Activated CD4-positive, alpha-beta memory T cell treated with anti-CD3 and anti-CD28 coated beads, Interleukin-2, amount 10 ng/mL, durations not matched to agents 7 days and 5 days (primary cell): ENCODE results near the gene CCR7. TPM values are rescaled to one million over a fixed set of nuclear protein-coding genes. Genes with fewer than 3 reads are reported as not detected.

Experiments
- CTCF ChIA-PET: fragments of 350-600 bp; sonication (Branson Sonifier 250); formaldehyde crosslinking; loops from one replicate; lab custom pipeline; 2021; ENCODE audit warnings: antibody characterized with exemption, inconsistent platforms; lab: Charles Lee
- POLR2A ChIA-PET: fragments of 350-600 bp; sonication (Branson Sonifier 250); formaldehyde crosslinking; loops from one replicate; lab custom pipeline; 2021; ENCODE audit warnings: antibody characterized with exemption; lab: Charles Lee
- DNase-seq: peaks from one replicate; pipeline ENCODE4 v3.0.0-alpha.2; 2020
- H3K27ac Mint-ChIP-seq: one replicate; pipeline ENCODE4 v1.8.0; 2021; ENCODE audit warnings: mild to moderate bottlenecking, mixed read lengths
- H3K27me3 Mint-ChIP-seq: one replicate; pipeline ENCODE4 v1.8.0; 2021; ENCODE audit warnings: mixed read lengths
- H3K36me3 Mint-ChIP-seq: one replicate; pipeline ENCODE4 v1.8.0; 2021; ENCODE audit warnings: low read depth, mixed read lengths
- H3K4me1 Mint-ChIP-seq: one replicate; pipeline ENCODE4 v1.8.0; 2021; ENCODE audit warnings: mixed read lengths
- H3K4me3 Mint-ChIP-seq: one replicate; pipeline ENCODE4 v1.8.0; 2021; ENCODE audit warnings: mild to moderate bottlenecking, mixed read lengths
- H3K9me3 Mint-ChIP-seq: one replicate; pipeline ENCODE4 v1.8.0; 2021; ENCODE audit warnings: mixed read lengths
- total RNA-seq, 2 experiments: library from RNA; stranded (reverse); gene quantifications; one replicate each; pipeline ENCODE4 v1.2.3, GENCODE V29; 2021

CCR7 gene
- total RNA-seq, 2 experiments from 2014 or later, result 43.3 to 44.6 TPM

GRCh38 chr17:40524243-40524965 is 40.9 kb downstream of the CCR7 start:
- H3K27me3 Mint-ChIP-seq, result peaks cover 8% of the 10 kb centered on the region
- POLR2A ChIA-PET, result interaction anchor here (0.9 to 1.6 kb wide), 4 partner anchors 11 to 44 kb away, joined by 3 to 6 read pairs (median 5); no protein-coding TSS in a partner anchor
- peaks cover 68% of the 10 kb centered on the region for H3K4me1 Mint-ChIP-seq
- H3K9me3 Mint-ChIP-seq, result peaks cover 30% of the 10 kb centered on the region
- peaks cover 77% of the 10 kb centered on the region for H3K36me3 Mint-ChIP-seq
- no peak overlapping the region for H3K4me3 Mint-ChIP-seq
- no peak for DNase-seq
- H3K27ac Mint-ChIP-seq, result no peak overlapping the region
- CTCF ChIA-PET, result interaction anchor here (1.0 to 3.0 kb wide), 2 partner anchors 8 to 48 kb away, joined by 3 to 18 read pairs; no protein-coding TSS in a partner anchor

- DNase-seq, result no peak
- H3K27me3 Mint-ChIP-seq, result peaks cover 6% of the 10 kb centered on the region
- POLR2A ChIA-PET, result interaction anchor here (1.2 to 1.4 kb wide), 3 partner anchors 9 to 105 kb away, joined by 3 to 5 read pairs (median 5); partner anchors contain the start of gene TOP2A
- H3K27ac Mint-ChIP-seq, result no peak overlapping the region
- CTCF ChIA-PET, result interaction anchor here (3.0 kb wide), 1 partner anchor 10 kb away, joined by 18 read pairs; no protein-coding TSS in a partner anchor
- H3K36me3 Mint-ChIP-seq, result peaks cover 92% of the 10 kb centered on the region
- H3K4me1 Mint-ChIP-seq, result peaks cover 70% of the 10 kb centered on the region
- H3K4me3 Mint-ChIP-seq, result no peak overlapping the region
- H3K9me3 Mint-ChIP-seq, result peaks cover 30% of the 10 kb centered on the region
Observed at GRCh38 chr17:40522961-40523310, 42.3 kb downstream of the CCR7 start.

GRCh38 chr17:40522250-40522960 is 42.9 kb downstream of the CCR7 start:
- ChIA-PET POLR2A (interaction anchor here (1.2 to 1.4 kb wide), 3 partner anchors 9 to 105 kb away, joined by 3 to 5 read pairs (median 5); partner anchors contain the start of gene TOP2A), CTCF (interaction anchor here (3.0 kb wide), 1 partner anchor 10 kb away, joined by 18 read pairs; no protein-coding TSS in a partner anchor)
- peaks cover 69% of the 10 kb centered on the region for H3K4me1 Mint-ChIP-seq
- DNase-seq, result no peak
- H3K9me3 Mint-ChIP-seq, result peaks cover 30% of the 10 kb centered on the region
- no peak overlapping the region for H3K4me3 Mint-ChIP-seq
- no peak overlapping the region for H3K27ac Mint-ChIP-seq
- peaks cover 6% of the 10 kb centered on the region for H3K27me3 Mint-ChIP-seq
- peaks cover 93% of the 10 kb centered on the region for H3K36me3 Mint-ChIP-seq

GRCh38 chr17:40520991-40521453 is 44.2 kb downstream of the CCR7 start:
- ChIA-PET CTCF (interaction anchor here (2.8 kb wide), 1 partner anchor 44 kb away, joined by 13 read pairs; no protein-coding TSS in a partner anchor), POLR2A (interaction anchor here (1.2 to 6.1 kb wide), 2 partner anchors 9 to 10 kb away, joined by 4 to 118 read pairs; no protein-coding TSS in a partner anchor)
- peaks cover 28% of the 10 kb centered on the region for H3K9me3 Mint-ChIP-seq
- peak overlapping the region; percentile 27 for H3K27ac Mint-ChIP-seq
- no peak for DNase-seq
- peaks cover 78% of the 10 kb centered on the region for H3K4me1 Mint-ChIP-seq
- H3K4me3 Mint-ChIP-seq, result peak overlapping the region; percentile 16
- H3K27me3 Mint-ChIP-seq, result peaks cover 4% of the 10 kb centered on the region
- peaks cover 84% of the 10 kb centered on the region for H3K36me3 Mint-ChIP-seq

GRCh38 chr17:40519089-40519775 is 46.0 kb downstream of the CCR7 start:
- CTCF ChIA-PET, result interaction anchor here (1.2 to 2.8 kb wide), 3 partner anchors 13 to 42 kb away, joined by 5 to 13 read pairs (median 5); no protein-coding TSS in a partner anchor
- Mint-ChIP-seq H3K4me3 (peak overlapping the region; percentile 80), H3K4me1 (peaks cover 91% of the 10 kb centered on the region), H3K27ac (peak overlapping the region; percentile 79), H3K36me3 (peaks cover 72% of the 10 kb centered on the region), H3K27me3 (peaks cover 5% of the 10 kb centered on the region), H3K9me3 (peaks cover 17% of the 10 kb centered on the region)
- DNase-seq, result no peak
- POLR2A ChIA-PET, result interaction anchor here (1.0 to 6.9 kb wide), 8 partner anchors 12 to 539 kb away, joined by 3 to 118 read pairs (median 6); partner anchors contain the start of gene PSMD3

GRCh38 chr17:40518401-40519088 is 46.7 kb downstream of the CCR7 start:
- POLR2A ChIA-PET, result interaction anchor here (0.7 to 6.9 kb wide), 10 partner anchors 13 to 102 kb away, joined by 3 to 118 read pairs (median 17); partner anchors contain the start of gene TOP2A
- peaks cover 93% of the 10 kb centered on the region for H3K4me1 Mint-ChIP-seq
- peaks cover 2% of the 10 kb centered on the region for H3K27me3 Mint-ChIP-seq
- no peak for DNase-seq
- peaks cover 14% of the 10 kb centered on the region for H3K9me3 Mint-ChIP-seq
- CTCF ChIA-PET, result interaction anchor here (1.6 to 3.0 kb wide), 6 partner anchors 13 to 42 kb away, joined by 3 to 59 read pairs (median 18); no protein-coding TSS in a partner anchor
- peak overlapping the region; percentile 79 for H3K27ac Mint-ChIP-seq
- peak overlapping the region; percentile 80 for H3K4me3 Mint-ChIP-seq
- H3K36me3 Mint-ChIP-seq, result peaks cover 70% of the 10 kb centered on the region

- Mint-ChIP-seq H3K27ac (peak overlapping the region; percentile 79), H3K9me3 (peaks cover 10% of the 10 kb centered on the region), H3K36me3 (peaks cover 64% of the 10 kb centered on the region), H3K27me3 (peaks cover 2% of the 10 kb centered on the region), H3K4me1 (peaks cover 92% of the 10 kb centered on the region), H3K4me3 (peak overlapping the region; percentile 80)
- ChIA-PET POLR2A (interaction anchor here (0.7 to 6.9 kb wide), 16 partner anchors 8 to 1171 kb away, joined by 3 to 118 read pairs (median 10); partner anchors contain the start of genes EIF1 and TOP2A), CTCF (interaction anchor here (0.7 to 3.0 kb wide), 12 partner anchors 7 to 102 kb away, joined by 3 to 59 read pairs (median 6); partner anchors contain the start of gene TOP2A)
- no peak for DNase-seq
Observed at GRCh38 chr17:40517981-40518380, 47.3 kb downstream of the CCR7 start.

GRCh38 chr17:40517286-40517662 is 48.0 kb downstream of the CCR7 start:
- Mint-ChIP-seq H3K36me3 (peaks cover 57% of the 10 kb centered on the region), H3K27ac (peak overlapping the region; percentile 92), H3K4me1 (peaks cover 85% of the 10 kb centered on the region), H3K9me3 (peaks cover 10% of the 10 kb centered on the region), H3K4me3 (peak overlapping the region; percentile 80), H3K27me3 (peaks cover 2% of the 10 kb centered on the region)
- DNase-seq, result no peak
- ChIA-PET CTCF (interaction anchor here (0.7 to 3.0 kb wide), 16 partner anchors 8 to 301 kb away, joined by 3 to 59 read pairs (median 4); partner anchors contain the start of gene TOP2A), POLR2A (interaction anchor here (0.8 to 6.9 kb wide), 26 partner anchors 8 to 1172 kb away, joined by 3 to 118 read pairs (median 5); partner anchors contain the start of genes EIF1, IGFBP4 and TOP2A)

GRCh38 chr17:40516581-40517285 is 48.5 kb downstream of the CCR7 start:
- H3K27me3 Mint-ChIP-seq, result peaks cover 2% of the 10 kb centered on the region
- peaks cover 7% of the 10 kb centered on the region for H3K9me3 Mint-ChIP-seq
- peak; percentile 87 for DNase-seq
- H3K4me1 Mint-ChIP-seq, result peaks cover 80% of the 10 kb centered on the region
- H3K36me3 Mint-ChIP-seq, result peaks cover 52% of the 10 kb centered on the region
- POLR2A ChIA-PET, result interaction anchor here (0.8 to 6.9 kb wide), 25 partner anchors 9 to 1172 kb away, joined by 3 to 118 read pairs (median 6); partner anchors contain the start of genes EIF1, IGFBP4 and TOP2A
- peak overlapping the region; percentile 92 for H3K27ac Mint-ChIP-seq
- peak overlapping the region; percentile 80 for H3K4me3 Mint-ChIP-seq
- CTCF ChIA-PET, result interaction anchor here (0.6 to 3.0 kb wide), 17 partner anchors 10 to 302 kb away, joined by 3 to 59 read pairs (median 4); partner anchors contain the start of gene TOP2A

- ChIA-PET CTCF (interaction anchor here (1.7 to 3.0 kb wide), 3 partner anchors 40 to 89 kb away, joined by 6 to 22 read pairs (median 6); no protein-coding TSS in a partner anchor), POLR2A (interaction anchor here (1.0 to 6.9 kb wide), 3 partner anchors 15 to 35 kb away, joined by 3 to 118 read pairs (median 115); no protein-coding TSS in a partner anchor)
- peaks cover 2% of the 10 kb centered on the region for H3K27me3 Mint-ChIP-seq
- peak overlapping the region; percentile 56 for H3K4me3 Mint-ChIP-seq
- peaks cover 41% of the 10 kb centered on the region for H3K36me3 Mint-ChIP-seq
- peak overlapping the region; percentile 92 for H3K27ac Mint-ChIP-seq
- H3K4me1 Mint-ChIP-seq, result peaks cover 68% of the 10 kb centered on the region
- peaks cover 7% of the 10 kb centered on the region for H3K9me3 Mint-ChIP-seq
- peak; percentile 66 for DNase-seq
Observed at GRCh38 chr17:40515491-40516041, 49.7 kb downstream of the CCR7 start.
